GM21381 (cell line): ENCODE measurements around the gene SCYGR8.
A peak's percentile ranks its signal among the peaks of the same experiment; 100 is the strongest.

Experiments
- ATAC-seq: cut with Tn5 transposase; IDR thresholded peaks from one replicate; pipeline ENCODE4 v1.9.1; 2021; ENCODE audit warnings: mild to moderate bottlenecking, moderate library complexity; ENCODE audit not compliant: unreplicated experiment

Gene SCYGR8

DNA sequence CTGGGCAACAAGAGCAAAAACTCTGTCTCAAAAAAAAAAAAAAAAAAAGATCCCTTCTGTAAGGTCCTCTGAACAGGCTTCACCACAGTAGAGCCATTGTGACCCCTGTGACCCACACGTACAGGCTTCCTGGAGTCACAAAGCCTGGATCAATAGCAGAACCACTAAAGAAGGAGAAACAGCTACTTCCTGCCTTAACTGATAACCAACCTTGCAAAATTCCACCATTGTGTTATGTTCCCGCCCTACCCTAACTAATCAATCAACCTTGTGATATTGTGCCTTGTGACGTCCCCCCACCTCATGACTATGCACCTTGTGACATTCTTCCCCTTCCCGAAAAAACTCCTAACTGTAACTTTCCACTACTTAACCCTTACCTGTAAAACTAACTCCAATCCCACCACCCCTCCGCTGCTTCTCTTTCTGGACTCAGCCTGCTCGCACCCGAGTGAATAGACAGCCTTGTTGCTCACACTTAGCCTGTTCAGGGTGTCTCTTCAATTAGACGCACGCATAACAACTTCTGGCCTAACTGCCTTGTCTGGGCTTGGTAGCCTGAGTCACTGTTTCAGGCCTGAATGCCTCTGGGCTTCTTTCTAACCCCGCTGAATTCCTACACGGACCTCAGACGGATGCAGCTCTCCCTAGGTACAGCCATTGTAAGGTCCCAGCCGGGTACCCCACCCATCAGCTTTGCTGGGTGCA is 13.9 kb downstream of the SCYGR8 start:
- no peak for ATAC-seq

DNA sequence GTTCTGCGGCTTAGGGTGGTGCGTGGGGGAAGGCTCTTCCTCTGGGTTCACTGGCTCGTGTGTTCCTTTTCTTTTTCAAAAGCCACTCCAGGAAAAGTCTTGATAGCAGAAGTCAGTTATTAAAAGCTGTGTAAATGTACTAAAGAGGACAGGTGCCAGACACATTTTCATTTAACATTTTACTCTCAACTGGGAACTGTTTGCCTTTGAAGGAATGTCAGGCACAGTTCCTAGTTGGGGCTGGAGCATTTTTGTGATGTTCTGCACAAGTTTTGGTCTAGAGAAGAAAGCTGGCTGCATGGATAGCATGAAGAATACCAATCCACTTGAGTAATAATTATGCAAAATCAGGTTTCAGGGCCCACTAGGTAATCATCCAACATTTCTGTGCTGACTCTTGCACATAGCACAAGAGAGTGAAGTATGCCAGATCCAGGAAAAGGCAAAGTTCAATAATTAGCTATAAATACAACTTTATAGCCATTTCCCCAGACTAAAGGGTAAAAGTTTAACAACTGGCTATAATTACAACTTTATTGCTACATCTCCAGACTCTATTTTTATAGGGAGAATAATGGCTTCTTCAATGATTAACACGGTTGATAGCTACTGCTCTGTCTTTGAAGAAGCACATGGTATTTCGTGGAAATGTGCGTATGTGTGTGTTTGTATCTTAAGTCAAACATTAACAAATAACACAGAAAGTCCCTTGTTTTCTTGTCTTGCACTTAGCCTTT is 16.2 kb downstream of the SCYGR8 start:
- no peak for ATAC-seq

DNA sequence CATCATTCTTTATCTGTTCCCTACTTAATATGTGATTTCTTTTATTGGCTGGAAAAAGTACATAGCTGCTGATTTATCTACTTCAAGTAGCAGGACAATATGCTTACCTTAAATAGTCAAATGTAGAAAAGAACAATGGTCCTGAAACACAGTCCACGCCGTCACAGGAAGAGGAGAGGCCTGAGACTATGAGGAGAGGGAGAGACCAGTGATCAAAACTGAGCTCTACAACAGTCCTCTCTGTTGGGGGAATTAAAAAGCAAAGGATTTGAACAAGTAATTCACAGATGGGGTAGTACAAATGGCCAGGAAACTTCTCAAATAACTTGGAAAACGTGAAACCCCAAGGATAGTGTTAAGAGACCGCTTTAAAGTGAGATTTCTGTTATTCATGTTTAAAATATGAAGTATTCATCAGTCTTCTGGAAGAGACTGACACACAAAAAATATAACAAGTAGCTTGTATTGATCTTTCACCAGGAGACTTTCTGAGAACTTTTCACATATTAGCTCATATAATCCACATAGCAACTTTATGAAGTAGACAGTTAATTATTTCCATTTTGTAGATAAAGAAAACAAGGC is 20.2 kb downstream of the SCYGR8 start:
- ATAC-seq = no peak

DNA sequence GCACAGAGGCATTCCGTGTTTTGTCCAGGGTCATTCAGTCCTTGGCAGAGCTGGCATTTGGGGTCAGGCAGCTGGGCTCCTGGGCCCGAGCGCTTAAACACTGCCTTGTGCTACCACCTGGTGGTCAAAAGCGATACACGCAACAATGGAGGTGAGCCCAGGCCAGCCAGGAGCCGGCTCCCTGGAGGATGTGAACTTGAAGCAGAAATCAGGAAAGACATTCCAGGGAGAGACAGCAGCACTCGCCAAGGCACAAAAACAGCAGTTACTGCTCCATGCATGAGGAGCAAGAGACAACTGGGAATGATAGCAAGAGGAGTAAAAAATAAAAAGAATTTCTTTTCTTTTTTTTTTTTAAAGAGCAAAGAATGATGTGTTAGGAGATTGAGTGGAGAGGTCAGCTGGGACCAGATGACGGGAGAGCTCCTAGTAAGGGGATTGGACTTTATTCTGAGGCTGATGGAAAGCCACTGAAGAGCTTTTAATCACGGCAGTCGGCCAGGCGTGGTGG is 20.7 kb downstream of the SCYGR8 start:
- ATAC-seq = peak; percentile 100

DNA sequence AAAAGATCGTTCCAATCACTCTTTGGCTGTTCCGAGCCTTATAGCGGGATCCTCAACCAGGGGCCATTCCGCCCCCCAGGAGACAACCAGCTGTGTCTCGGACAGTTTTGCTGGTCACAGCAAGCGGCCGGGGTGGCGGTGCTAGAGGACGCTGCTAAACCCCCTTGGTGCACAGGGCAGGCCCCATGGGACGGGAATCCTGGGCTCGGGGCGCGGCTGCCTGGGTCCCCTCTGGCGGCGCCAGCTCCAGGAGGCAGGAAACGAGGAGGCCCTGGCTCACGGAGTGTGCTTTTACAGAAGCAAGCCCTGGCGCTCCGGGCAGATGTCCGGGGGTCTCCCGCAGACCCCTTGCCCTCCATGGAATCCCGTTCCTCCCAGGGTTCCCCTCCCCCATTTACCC is 22.1 kb downstream of the SCYGR8 start:
- no peak for ATAC-seq

DNA sequence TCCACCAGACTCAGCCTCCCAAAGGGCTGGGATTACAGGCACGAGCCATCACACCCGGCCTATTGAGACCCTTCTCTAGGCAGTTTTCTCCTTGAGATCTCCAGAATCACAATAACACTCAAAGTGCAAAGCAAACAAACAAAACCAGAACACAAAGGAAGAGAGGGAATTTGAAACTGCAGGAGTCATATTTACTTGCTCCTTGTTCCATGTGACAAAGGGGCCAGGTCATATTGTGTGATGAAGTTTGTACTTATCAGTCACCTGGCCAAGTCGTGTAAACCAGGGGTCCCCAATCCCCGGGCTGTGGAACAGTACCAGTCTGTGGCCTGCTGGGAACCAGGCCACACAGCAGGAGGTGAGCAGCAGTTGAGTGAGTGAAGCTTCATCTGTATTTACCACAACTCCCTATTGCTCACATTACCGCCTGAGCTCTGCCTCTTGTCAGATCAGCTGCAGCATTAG is 26.5 kb downstream of the SCYGR8 start:
- no peak for ATAC-seq

DNA sequence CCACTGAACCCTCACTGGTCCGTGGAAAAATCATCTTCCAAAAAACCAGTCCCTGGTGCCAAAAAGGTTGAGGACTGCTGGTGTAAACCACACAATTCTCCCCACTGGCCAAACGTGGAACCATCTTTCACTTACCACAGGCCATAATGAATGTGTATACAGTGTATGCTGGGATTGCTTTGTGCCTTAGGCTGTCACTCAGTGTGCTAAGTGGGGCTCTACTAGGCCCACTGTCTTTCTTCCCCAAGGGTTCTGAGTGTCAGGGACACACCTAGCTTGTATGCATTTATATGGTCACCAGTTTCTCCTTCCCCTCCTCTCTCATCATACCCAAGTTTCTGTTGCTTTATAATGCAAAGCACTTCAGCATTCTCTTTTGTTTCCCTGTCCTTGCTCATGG is 27.2 kb downstream of the SCYGR8 start:
- ATAC-seq = no peak

DNA sequence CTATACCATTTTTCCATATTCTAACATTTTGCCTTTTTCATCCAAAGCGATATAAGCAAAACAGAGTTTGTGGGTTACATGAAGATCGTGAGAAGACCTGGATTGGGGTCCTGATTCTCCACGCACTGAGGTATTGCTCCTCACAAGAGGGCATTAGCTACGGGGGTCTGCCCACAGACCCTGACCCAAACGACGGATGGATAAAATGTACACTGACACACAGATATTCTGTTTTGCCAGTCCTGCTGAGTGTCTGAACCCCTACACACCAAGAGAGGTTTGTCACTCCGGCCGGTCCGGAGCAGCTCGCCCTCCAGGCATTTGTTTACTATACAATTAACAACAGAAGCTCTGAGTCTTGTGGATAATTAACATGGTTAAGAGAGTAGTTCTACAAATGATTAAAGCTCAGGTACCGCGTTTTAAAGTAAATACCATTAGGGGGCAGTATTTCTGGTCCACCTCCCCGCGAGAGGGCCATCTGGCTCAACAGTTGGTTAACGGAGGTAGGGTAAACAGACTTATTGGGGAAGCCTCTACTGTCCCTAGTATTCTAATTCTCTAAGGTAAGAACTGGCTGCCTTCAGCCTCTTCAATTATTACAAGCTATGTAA is 28.4 kb downstream of the SCYGR8 start:
- no peak for ATAC-seq

DNA sequence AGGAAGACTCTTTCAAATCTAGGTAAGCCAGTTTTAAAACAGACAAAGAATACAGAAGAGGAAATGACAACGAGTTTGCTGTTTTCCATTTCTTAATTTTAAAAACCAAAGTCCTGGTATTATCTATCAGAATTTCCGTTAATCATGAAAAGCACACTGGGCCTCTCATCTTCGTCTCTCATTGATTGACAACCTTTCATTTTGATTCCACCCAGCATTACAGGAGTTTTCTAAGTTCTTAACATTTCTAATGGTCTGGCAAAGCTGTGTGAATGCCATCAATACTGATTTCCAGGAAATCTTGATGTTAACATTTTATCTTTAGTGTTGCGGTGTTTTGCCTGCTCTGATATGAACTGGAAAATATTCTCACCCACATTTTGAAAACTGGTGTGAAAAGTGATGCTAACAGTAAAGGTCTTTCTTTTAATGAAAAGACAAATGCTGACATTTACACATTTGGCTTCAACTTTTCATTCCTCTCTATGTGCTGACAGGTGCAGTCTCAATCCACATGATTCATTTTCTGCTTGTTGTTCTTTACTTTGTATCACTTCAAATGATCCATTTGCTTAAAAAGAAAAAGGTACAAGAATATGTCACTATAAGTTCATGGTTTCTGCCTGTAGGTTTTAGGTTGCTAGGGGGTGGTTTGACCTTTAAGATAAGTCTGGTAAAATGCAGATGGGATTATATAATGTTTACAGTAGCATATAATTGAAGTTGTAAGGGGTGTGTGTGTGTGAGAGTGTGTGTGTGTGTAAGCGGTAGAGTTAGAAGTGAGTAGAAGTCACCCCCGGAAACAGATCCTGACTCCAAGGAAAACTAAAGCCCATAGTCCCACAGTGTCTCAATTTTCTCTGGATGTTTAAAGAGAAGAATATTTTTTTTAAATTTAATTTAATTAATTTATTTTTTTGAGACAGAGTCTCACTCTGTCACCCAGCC is 29.5 kb downstream of the SCYGR8 start:
- no peak for ATAC-seq

DNA sequence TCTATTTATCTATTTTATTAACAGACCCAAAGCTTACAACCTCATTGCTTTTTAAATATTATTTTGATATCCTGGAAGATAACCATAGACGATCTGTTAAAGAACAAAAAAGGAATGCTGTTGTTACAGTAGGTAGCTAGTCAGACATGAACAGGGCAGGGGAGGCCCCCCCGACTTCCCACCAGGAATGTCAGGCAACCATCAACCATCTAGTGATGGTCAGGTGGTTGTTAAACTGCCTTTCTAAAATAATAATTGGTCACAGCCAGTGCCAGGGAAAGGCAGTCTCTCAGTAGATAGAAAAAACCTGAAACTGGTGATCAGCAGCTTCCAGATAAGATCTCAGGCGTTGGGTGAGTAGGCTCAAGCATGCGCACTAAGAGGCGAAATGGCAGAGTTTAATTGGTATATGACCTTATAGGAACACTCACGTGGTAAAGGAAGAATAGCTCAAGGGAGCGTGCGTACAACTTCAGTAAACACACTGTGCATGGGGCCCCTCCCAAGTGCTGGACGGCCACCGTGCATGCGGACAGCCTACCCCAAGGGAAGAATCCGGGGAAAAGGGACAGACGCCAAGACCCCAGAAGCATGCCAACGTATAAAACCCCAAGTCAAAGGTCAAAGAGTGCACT is 35.4 kb downstream of the SCYGR8 start:
- no peak for ATAC-seq

DNA sequence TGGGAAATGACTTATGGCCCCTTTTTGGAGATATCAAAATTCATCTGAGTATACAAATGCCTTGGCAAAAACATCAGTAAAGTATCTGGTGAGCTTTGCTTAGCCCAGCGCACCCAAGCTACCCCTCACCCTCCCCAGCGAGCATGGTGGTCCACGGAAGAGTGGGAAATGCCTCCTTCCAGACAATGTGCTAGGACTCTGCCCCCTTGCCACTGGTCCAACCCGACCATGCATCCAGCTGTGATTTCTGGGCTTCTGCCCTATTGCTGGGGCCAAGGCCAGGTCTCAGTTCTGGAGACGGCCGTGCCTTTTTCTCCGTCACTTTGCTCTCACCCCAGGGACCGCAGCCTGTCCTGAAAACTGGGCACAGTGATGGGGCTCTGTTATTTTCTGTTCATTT is 36.1 kb downstream of the SCYGR8 start:
- no peak for ATAC-seq

DNA sequence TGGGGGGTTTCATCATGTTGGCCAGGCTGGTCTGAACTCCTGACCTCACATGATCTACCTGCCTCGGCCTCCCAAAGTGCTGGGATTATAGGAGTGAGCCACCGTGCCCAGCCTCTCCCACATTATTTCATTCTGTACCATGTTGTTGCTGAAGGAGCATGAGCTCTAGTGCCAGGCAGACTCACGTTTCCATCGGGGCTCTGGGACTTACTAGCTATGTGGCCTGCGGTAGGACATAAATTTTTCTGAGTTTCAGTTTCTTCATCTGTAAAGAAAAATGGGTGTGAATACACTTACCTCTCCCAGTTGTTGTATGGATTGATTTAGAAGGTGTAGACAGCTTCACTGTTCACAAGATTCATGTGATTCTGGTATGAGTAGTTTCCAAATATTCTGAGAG is 37.1 kb downstream of the SCYGR8 start:
- peak; percentile 4 for ATAC-seq

DNA sequence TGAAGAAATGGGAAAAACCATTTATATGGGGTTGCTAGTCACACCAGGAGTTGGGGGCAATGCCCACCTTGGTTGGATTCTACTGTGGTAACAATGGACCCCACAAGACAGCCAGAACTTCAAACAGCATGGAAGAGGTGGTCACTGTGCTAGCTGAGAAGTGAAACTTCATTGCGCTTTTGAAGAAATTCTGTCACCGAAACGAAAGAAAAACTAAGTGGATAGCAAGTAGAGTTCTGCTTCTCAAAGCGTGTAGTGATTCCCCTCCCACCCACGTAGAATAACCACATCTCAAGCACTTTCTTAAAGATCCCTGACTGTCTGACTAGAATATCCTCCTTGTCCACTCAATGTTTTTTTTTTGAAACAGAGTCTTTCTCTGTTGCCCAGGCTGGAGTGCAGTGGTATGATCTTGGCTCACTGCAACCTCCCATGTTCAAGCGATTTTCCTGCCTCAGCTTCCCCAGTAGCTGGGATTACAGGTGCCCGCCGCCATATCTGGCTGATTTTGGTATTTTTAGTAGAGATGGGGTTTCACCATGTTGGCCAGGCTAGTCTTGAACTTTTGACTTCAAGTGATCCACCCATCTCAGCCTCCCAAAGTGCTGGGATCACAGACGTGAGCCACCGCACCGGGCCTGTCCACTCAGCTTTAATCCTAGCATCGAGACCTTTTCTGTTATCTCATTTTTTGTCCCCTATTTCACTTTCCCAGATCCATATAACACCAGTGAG is 37.9 kb downstream of the SCYGR8 start:
- ATAC-seq = peak; percentile 98

DNA sequence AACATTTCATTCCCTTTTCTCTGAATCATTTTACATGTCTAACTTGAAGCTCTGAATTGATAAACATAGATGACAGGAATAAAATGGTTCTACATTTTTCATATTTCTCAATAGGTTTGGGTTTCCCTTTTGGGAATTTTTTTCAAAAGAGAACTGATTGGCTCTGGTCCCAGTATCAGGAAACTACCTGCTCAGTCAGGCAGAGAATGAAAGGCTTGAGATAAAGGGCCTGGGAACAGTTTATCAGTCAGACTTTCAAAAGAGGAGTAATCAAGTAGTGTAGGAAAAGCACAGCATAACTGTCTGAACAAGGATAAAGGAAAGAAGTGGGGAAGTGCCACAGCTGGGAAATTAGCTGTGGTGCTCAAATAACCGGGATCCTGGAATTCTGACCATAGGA is 39.6 kb downstream of the SCYGR8 start:
- no peak for ATAC-seq

DNA sequence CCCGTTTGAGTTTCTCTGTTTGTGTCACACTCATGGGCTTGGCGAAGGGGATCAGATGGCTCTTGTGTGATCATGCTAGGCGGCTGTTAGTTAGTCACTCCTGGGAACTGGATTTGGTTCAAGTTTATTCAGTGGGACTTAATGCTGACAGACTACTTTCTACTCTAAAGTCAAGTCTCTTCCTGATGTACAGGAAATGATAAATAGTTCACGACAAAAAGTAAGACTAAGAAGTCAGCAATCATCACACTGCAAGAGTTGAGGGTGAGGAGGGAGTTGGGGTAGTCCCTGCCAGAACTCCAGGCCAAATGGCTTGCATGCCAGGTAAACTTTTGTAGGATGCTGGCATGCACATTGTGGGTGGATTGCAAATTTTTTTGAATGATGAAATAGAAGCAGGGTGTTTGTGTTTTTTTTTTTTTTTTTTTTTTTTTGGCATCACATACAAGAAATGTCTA is 42.9 kb downstream of the SCYGR8 start:
- ATAC-seq = no peak

DNA sequence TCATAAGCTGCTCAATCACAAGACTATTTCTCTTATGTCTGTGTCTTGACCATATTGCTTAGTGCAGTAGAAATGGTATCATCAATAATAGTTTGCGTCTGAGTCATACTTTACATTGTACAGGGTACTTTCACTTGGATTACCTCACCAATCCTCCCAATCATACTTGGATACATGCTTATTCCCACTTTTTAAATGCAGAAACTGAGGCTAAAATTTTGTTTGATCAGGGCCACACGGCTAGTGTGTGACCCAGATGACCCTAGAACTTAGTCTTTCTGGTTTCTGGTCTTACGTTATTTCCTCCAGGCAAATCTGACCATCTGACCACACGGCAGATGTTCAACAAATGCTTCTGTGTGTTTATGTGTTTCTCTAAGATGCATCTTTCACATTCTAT is 44.1 kb downstream of the SCYGR8 start:
- no peak for ATAC-seq

DNA sequence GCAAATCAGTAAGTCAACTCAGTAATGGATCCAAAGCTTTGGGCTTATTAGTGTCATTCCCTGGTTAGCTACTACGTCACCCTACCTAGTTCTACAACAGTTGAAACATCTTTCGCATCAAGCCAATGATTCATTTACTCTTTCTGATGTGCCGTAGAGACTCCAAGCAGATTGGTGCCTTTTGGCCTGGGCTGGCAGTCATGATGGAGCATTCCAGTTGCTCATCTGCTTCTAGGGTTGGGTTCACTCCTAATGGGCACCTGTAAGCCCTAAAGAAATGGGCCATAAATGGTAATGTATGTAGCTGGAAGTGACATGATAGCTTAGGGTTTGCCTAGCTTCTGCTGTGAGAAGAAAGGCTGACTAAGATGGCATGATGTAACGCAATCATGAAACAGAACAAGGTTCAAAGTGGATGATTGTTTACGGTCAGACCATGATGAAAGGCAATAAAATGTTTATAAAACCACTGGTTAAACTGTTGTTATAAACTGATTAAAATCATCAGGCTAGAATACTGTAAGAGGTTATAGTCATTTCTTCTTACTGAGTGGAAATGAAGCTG is 47.5 kb downstream of the SCYGR8 start:
- ATAC-seq = no peak
